NCI-H2196 treated with DMSO at 0.1 percent for 48 hours (cell line): Measurements from ENCODE around the gene RBPJ.

Source experiments
- DNase-seq: peaks from one replicate; lab custom pipeline; 2025; ENCODE audit not compliant: unreplicated experiment; lab: John Stamatoyannopoulos, UW

Gene RBPJ

DNA sequence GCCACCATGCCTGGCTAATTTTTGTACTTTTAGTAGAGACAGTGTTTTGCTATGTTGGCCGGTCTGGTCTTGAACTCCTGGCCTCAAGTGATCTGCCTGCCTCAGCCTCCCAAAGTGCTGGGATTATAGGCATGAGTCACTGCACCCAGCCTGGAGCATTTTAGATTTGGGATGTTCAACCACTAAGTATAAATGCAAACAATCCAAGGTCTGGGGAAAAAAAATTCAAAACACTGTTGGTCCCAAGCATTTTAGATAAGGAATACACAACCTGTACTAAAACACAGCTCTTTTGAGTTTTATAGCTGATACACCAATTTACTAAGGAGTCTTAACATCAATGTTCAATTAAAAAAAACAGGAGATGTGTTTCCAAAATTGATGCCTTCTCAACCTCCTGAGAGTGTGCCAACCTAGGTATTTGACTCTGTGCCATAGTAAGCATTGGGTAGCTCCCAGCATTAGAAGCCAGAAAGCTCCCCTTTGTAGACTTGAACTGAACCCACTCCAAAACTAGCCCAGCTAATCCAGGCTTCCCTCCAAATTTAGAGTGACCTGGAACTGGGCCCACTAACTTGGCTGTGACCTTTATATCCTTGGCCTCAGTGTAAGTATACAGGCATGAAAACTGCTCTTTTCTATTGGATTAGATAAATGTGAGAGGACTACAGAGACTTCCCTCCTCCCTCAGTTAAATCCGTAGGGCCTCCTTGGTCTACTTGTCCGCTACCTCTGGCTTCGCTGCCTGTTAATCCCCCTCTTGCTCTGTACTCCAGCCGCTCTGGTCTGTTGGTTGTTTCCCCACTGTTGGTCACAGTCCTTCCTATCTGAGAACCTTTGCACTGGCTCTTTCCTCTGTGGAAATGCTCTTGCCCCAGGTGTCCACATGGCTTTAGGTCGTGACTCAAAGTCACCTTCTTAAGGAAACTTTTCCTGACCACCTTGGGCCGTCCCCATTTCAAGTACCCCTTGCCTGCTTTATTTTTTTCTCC, 91.9 kb downstream of the RBPJ start:
- DNase-seq, result peak; percentile 63

DNA sequence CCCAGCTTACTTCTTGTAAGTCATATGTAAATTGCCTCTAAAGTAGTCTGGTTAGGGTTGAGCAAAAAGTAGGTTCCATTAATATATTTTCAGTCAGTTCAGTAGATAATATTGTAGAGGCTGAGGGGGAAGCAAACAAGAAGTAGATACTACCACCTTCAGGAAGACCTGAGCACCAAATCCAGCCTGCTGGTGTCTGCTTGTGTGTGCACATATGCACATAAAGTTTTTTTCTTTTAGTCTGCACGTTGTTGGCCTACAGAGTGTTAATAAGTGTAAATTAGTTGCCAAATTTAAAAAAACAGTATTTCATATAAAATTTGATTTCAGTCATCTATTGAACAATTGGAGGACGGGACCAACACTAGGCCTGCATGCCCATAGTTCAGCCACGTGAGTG, 92.8 kb downstream of the RBPJ start:
- DNase-seq, result no peak

DNA sequence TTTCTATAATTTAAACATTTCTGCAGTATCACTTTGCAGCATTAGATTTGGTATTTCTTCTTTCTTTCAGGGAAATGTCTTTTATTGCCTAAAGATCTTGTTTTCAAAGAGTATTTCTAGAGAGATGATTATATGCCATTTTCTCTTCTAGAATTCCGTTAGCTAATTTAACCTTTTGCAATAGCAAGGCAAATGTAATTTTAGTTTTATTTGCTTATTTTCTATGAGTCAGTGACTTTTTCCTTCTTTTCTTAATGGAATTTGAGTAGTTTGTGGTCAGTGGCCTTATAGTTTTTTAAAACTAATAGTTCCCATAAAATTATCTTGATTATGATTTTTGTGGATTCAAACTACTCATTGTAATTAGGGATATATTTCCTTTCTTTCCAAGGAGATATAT, 97.3 kb downstream of the RBPJ start:
- DNase-seq, result no peak

DNA sequence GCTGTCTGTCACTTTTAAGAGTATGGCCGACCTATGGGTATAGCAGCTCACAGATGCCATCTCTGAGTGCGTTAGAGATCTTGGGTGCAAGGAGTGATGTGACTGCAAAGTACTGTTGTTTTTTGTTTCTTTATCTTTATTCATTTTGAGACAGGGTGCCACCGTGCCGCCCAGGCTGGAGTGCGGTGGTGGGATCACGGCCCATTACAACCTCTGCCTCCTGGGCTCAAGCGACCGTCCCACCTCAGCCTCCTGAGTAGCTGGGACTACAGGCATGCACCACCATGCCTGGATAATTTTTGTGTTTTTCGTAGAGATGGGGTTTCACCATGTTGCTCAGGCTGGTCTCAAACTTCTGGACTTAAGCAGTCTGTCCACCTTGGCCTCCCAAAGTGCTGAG, 98.0 kb downstream of the RBPJ start:
- DNase-seq, result no peak

DNA sequence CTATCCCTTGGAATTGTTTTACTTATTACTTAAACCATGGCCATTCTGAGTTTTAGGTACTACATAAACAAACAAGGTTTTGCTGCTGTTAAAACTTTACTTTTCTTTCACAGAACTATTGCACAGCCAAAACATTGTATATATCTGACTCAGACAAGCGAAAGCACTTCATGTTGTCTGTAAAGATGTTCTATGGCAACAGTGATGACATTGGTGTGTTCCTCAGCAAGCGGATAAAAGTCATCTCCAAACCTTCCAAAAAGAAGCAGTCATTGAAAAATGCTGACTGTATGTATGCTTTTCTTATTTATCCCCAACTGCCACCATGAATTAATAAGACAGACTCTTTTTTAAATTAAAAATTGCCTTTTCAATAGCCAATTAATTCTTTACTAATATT, 99.6 kb downstream of the RBPJ start:
- DNase-seq, result no peak

DNA sequence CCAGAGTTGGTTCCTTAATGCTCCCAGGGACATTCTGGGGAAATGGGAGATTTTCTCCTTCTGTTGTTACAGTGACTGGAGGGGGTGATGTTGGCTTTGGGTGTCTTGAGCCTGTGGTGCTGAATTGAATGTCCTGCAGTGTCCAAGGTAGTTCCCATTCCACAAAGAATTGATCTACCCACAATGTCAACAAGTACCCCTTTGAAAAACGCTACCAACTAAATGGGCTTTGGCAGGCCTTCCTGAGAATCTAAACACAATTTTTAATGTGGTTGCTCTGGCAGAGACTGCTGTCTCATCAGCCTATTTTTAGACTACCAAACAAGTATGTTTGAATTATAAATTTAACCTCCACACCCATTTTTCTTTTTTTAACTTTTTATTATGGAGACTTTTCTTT, 100.1 kb downstream of the RBPJ start:
- no peak for DNase-seq

DNA sequence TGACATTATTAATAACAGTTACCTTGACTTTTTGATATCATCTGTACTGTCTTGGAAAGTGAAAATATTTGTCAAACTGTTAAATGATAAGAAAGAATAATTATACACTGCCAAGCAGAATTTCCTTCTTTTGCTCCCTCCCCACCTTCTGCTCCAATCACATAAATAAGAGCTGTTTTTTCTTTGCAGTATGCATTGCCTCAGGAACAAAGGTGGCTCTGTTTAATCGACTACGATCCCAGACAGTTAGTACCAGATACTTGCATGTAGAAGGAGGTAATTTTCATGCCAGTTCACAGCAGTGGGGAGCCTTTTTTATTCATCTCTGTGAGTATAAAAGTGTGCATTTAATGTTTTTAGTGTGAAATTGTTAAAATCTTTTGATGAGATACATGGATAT, 103.3 kb downstream of the RBPJ start:
- no peak for DNase-seq

DNA sequence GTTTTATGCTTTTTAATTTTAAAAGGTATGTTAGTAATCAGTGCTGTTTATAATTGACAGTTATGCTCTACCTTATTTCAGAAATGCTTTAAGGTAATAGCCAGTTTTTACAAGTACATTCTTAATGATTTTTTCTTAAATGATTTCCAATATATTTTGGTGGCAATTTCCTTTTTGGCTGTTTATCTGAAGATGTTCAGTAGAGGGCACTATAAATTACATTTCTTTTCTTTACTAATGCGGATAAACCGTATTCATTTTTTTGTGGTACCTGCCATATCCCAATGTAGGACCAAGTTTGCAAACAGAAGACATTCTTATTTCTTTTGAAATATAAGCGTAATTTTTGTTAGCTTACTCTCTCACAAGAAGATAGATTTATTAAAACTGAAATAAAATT, 104.0 kb downstream of the RBPJ start:
- no peak for DNase-seq

DNA sequence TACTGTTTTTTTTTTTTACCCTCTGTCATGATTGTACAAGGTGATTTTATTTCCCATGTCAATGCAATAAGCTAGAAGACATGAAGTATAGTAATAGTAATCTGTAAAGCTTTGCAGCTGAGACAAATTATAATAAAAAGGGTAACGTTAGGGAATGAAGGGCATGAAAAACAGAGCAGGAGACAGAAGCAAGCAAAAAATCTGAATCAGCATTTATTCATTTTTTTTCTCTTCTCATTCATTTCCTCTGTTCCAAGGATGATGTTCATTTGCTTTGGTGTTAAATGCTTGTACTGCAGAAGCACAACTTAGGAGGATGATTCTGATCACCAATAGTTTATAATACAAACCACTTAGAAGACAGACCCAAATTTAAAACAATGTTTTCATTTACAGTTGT, 105.1 kb downstream of the RBPJ start:
- DNase-seq, result no peak

DNA sequence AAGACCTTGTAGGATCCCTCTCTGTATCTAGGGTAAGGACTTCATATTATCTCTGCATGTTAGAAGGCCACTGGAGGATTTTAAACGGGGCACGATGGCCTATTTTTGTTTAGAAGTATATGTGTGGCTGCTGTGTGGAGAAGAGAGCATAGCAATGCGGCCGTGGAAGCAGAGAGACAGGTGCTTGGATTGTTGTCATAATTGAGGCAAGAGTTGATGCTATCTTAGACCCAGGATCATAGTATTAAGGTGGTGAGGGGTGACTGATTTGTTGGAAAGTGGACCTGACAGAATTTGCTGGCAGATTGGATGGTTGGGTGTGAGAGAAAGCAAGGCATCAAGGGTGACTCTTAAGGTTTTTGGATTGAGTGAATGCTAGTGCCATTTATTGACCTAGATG, 106.1 kb downstream of the RBPJ start:
- DNase-seq, result no peak

DNA sequence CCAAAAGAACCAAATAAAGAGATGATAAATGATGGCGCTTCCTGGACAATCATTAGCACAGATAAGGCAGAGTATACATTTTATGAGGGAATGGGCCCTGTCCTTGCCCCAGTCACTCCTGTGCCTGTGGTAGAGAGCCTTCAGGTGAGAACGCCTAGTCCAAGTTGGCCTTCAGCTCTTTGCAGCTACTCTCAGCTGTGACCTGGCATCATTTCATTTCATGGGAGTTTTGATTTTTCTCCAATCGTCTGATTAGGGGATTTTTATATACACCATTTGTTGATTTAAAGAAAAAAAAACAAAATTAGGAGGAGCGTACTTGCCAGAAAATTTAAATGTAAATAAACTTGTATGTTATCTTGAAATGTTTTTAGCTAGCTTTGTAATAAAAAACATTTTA, 109.1 kb downstream of the RBPJ start:
- DNase-seq, result no peak

DNA sequence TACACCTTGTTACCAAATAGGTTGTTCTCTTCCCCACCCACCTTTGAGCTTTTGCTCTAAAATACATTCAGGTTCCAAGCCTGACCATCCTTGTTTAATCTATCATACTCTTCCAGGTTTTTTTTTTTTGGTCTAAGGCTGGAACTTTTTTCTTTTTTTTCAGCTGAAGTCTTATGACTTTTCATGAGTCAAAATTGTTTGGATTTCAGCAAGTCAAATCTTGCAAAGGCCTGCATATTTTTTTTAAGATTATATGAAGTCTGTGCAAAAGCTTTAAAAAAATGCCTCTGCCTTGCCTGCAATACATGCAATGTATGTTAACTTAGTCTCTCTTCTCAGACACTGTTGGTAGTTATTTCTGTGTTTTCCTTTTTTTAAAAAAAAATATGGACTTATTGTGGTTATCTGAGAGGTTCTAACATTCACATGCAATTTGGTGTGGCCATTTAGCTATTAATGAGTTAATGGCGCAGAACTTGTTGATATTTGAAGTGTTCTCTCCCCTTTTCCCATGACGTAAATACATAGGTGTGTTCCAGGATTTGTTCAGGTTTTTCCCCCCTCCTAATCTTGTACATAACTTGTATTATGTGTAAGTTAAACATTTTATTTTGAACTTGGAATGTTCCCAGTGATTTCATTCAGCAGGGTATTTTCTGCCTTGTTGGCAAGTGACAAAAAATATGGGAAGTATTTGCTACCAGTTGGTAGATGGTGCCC, 110.8 kb downstream of the RBPJ start:
- no peak for DNase-seq

DNA sequence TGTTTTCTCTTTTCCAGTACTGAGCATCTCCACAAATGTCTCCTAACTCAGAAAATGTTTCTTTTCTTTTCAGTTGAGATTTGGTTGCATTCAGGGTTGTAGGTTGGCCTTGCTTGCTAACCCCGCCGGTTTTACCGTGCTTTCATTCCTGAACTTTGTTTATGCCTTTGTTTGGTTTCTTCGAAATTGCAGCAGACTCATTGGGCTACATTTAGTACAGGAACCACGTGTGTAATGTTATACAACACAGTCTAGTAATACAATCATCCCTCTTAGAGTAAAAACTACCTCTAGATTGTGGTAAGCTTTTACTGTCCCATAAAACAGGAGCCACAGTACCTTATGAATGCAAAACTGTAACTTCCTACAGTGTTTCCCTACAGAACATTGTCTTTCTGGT, 111.6 kb downstream of the RBPJ start:
- DNase-seq, result no peak

DNA sequence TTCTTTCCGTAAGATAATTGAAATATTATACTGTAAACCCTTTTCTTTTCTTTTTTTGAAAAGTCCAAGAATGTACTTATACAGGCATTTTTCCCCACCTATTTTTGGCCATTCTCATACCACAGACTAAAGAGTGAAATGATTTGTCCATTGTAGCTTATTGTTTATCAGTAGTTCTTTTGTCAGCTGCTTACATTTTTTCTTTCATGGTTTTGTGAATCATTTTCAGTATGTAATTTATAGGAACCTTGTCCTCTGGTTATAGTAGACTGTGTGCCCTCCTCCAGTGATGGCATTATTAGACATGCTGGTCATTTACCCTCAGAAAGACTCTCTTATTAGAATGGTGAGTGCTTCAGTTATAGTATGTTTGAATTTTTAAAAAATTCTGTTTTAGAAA, 112.7 kb downstream of the RBPJ start:
- no peak for DNase-seq

DNA sequence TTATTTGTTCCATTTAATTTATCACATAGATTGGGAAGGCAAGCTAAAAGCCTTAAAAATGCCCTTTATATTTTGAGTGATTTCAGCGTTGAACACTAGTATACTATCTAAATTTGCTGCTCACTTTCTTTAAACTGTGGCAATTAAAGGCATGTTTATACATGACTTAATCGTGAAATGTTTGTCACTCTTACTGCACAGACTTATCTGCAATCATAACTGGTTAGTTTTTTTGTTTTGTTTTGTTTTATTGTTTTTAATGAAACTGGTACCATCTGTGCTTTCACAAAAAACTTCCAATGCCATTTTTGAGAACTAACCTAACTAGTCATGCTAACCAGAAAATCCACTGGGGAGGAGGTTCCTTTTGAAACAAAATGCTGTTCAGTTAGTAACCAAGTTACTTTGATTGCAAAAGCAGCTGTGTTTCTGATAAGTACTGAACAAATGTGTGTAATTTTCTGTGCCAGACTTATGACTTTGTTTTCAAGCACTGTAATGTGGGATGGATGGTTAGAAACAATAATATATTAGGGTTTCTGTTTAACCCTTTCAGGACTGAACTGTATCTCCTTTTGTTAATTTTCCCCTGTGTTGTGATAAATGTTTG, 113.3 kb downstream of the RBPJ start:
- DNase-seq, result no peak

DNA sequence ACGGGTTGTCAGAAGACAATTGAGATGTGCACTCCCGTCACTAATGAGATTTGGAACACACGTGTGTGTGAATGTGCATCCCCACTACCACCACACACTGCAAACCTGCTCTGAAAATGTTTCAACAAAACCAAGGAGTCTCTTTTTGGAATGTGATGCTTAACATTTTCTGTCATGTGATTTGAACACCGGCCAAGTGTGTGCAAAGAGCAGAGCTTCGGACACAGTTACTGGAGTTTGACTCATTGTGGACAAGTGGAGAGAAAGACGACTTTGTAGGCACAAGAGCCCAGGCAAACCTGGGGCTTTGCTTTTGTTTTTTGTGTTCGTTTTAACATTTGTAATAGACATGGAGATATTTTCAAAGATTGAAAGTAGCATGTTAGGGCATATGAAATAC, 120.3 kb downstream of the RBPJ start:
- no peak for DNase-seq

DNA sequence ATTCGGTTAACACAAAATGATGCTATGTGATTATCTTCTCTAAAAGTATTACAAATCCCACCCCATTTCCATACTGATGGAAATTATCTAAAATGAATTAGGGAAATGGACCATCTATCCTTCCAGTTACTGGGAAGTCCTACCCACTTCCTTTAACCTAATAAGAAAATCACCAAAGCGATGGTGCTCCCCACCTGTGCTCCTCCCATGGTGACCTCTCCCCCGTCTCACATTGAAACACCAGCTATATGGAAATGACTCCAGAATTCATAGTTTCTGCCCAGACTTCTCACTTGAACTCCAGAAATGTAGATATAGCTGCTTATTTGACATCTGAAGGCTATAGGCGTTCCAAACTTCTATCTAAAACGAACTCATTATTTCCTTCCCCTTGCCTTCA, 121.0 kb downstream of the RBPJ start:
- no peak for DNase-seq

DNA sequence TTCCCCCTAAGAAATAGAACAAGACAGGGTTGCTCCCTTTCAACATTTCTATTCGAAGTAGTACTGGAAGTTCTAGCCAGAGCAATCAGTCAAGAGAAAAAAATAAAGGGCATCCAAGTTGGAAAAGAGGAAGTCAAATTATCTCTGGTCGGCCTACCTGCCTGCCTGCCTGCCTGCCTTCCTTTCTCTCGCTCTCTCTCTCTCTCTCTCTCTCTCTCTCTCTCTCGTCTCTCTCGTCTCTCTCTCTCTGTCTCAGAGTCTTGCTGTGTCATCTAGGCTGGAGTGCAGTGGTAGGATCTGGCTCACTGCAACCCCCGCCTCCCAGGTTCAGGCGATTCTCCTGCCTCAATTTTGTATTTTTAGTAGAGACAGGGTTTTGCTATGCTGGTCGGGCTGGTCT, 126.6 kb downstream of the RBPJ start:
- DNase-seq, result no peak

DNA sequence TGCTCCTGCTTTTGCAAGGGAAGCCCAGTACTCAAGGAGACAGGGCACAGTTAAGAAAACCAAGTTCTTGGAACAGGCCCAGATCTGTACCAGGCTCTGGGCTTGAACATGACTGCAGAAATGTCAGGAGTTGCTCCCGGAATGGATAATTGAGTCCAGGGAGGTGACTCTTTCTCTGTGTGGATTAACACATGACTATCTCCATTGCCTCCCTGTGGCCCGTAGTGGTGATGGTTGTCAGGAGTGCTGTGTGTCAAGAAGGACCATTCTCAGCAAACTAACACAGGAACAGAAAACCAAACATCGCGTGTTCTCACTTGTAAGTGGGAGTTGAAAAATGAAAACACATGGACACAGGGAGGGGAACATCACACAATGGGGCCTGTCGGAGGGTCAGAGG, 129.6 kb downstream of the RBPJ start:
- DNase-seq, result no peak

DNA sequence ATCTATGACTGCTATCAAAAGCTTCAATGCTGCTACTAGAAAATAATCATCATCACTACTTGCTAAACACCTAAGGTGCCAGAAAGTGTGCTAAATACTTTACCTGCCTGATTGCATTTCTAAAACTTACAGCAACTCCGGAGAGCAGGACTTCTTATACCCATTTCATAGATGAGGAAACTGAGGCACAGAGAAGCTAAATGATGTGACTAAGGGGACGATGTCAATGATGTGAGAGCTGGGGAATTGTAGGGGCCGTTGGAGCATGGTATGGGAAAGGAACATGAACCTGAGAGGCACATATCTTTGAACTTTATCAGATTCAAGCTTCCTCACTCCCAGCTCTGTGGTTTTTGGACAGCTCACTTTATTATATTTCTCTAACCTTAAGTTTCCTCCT, 130.8 kb downstream of the RBPJ start:
- no peak for DNase-seq

DNA sequence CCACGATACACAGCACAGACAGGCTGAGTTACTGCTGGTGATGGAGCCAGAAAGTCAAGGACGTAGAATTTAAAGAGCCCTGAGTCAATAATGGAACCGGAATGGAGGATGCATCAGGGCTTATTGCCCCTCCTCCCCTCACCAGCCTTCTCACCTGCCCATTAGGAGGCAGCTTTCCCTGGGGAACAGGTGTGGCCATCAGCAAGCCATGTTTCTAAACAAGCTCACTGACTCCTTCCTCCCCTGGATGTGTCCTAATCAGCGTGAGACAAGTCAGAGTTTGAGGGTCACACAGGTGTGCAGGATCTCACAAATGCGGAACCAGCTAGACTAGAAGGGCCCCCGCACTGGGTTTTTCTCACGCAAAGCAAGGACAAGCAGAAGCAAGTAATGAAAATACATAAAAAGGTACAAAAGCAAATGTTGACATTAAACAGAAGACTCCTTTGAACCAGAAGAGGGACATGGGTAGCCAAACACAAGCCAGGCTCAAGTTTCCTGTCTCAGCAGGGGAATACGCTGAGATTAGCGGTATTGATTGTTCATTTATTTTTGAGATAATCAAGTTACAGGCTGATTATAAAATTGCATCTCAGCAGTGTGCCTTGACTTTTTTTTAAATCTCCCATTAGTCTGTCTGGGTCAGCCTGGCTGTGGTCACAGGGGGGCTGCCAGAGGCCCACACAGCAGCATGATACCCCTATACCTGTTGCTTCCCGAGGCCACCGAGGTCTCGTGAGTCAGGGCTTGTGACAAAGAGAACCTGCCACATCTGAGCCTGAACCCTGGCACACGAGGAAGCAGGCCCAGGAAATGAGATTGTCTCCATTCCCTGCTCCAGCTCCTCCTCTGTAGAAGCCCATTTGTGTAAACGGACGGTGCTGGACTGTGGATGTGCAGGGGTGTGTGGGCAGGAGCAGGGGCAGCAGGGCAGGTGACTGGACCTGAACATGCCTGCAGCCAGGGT, 132.0 kb downstream of the RBPJ start:
- peak; percentile 72 for DNase-seq
